Bronchial epithelial cell (primary cell): ENCODE results near the gene SLC25A33. TPM values are rescaled to one million over a fixed set of nuclear protein-coding genes. Genes with fewer than 3 reads are reported as not detected.
"Not testable (repeated sequence)": the region's sequence is repeated elsewhere in the genome, so short reads cannot be mapped to it uniquely, and the experiment has no call there.

Source experiments
- DNase-seq: peaks from one replicate; pipeline ENCODE4 v3.0.0-alpha.2; 2010; ENCODE audit warnings: low read depth
- FAIRE-seq: peaks from 2 replicates; lab custom pipeline; 2011; peaks lifted over from hg19 to GRCh38; lab: Jason Lieb, UNC
- H3K27me3 ChIP-seq: 2 replicates; pipeline ENCODE4 v1.5.1; 2011; ENCODE audit warnings: low read length; ENCODE audit not compliant: control insufficient read depth, insufficient read depth
- H3K36me3 ChIP-seq: 2 replicates; pipeline ENCODE4 v1.5.1; 2011; ENCODE audit warnings: low read length; ENCODE audit not compliant: control insufficient read depth, insufficient read depth
- H3K4me3 ChIP-seq: 2 replicates; pipeline ENCODE4 v1.5.1; 2011; ENCODE audit warnings: mild to moderate bottlenecking, low read depth, low read length, control low read depth
- total RNA-seq: library from RNA; depleted of rRNA; stranded (reverse); fragments of >200 nt; gene quantifications from 2 replicates; pipeline ENCODE4 v1.2.1, GENCODE V29; 2014
- TF ChIP-seq, protein P1 (sequence below): IDR thresholded peaks from 2 replicates; pipeline ENCODE4 v1.5.1; 2011; ENCODE audit warnings: mild to moderate bottlenecking, moderate library complexity, low read length, control low read depth, inconsistent platforms; ENCODE audit not compliant: insufficient read depth, severe bottlenecking

Gene SLC25A33
- total RNA-seq, 1 donor from 2014 or later: 9.5 TPM

DNA sequence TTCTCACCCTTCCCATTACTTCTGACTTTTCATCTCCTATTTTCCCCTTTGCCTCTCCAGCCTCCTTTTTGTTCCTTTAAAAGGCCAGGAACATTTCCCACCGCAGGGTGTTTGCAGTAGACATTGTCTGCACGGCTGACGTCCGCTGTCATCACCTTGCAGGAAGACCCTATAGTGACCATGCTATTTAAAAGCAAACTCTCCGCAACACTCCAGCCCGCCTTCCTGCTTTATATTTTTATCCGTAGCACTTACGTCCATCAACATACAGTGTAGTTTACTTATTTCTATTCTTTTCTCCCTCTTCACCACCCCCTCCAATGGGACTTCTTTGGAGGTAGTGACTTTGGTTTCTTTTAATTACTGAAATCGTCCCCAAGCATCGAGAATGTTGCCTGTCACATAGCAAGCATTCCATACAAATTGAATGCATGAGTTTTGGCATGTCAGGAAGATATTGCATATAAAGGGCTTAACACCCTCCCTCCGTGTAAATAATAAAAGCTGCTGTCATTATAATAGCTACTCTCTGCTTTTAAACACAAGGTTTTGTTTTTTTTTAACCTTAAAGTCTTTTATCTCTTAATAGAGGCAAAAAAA is 19.8 kb downstream of the SLC25A33 start:
- TF ChIP-seq, protein P1, sequence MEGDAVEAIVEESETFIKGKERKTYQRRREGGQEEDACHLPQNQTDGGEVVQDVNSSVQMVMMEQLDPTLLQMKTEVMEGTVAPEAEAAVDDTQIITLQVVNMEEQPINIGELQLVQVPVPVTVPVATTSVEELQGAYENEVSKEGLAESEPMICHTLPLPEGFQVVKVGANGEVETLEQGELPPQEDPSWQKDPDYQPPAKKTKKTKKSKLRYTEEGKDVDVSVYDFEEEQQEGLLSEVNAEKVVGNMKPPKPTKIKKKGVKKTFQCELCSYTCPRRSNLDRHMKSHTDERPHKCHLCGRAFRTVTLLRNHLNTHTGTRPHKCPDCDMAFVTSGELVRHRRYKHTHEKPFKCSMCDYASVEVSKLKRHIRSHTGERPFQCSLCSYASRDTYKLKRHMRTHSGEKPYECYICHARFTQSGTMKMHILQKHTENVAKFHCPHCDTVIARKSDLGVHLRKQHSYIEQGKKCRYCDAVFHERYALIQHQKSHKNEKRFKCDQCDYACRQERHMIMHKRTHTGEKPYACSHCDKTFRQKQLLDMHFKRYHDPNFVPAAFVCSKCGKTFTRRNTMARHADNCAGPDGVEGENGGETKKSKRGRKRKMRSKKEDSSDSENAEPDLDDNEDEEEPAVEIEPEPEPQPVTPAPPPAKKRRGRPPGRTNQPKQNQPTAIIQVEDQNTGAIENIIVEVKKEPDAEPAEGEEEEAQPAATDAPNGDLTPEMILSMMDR: no peak

DNA sequence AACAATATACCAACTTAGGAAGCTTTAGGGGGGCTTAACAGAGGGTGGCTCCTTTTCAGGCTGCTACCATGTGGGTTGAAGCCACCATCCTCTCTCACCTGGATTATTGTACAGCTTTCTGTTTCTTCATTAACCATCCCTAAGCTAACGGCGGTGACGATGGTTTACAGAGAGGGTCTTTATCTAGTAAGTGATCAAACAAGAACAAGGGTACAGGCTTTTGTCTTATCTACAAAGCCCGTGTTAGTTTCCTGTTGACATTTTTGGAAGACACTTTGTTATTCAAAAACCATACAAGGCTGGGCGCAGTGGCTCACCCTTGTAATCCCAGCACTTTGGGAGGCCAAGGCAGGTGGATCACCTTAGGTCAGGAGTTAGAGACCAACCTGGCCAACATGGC is 20.4 kb downstream of the SLC25A33 start:
- FAIRE-seq: no peak
- H3K4me3 ChIP-seq: no peak overlapping the region
- H3K36me3 ChIP-seq: peaks cover 1% of the 10 kb centered on the region
- H3K27me3 ChIP-seq: no peaks in the 10 kb centered on the region
- DNase-seq: no peak
- TF ChIP-seq, protein P1: no peak

More for the DNA sequence above, 19.8 kb downstream of the SLC25A33 start:
- no peak for FAIRE-seq
- DNase-seq: no peak
- Histone ChIP-seq H3K36me3 (peaks cover 1% of the 10 kb centered on the region), H3K27me3 (no peaks in the 10 kb centered on the region), H3K4me3 (no peak overlapping the region)

DNA sequence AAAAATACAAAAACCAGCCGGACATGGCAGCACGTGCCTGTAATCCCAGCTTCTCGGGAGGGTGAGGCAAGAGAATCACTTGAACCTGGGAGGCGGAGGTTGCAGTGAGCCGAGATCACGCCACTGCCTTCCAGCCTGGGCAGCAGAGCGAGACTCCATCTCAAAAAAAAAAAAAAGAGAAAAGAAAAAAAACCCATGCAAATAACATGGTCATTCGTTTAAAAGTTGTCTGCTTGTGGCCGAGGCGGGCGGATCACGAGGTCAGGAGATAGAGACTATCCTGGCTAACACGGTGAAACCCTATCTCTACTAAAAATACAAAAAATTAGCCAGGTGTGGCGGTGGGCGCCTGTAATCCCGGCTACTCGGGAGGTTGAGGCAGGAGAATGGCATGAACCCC is 20.8 kb downstream of the SLC25A33 start:
- not testable (repeated sequence) for FAIRE-seq

GRCh38 chr1:9561429-9561828 is 22.2 kb downstream of the SLC25A33 start:
- Histone ChIP-seq H3K4me3 (no peak overlapping the region), H3K27me3 (no peaks in the 10 kb centered on the region), H3K36me3 (no peaks in the 10 kb centered on the region)
- no peak for FAIRE-seq
- peak; percentile 93 for DNase-seq
- TF ChIP-seq, protein P1: no peak

More for the DNA sequence above, 20.8 kb downstream of the SLC25A33 start:
- H3K4me3 ChIP-seq, DNase-seq, H3K27me3 ChIP-seq, H3K36me3 ChIP-seq: not testable (repeated sequence)

GRCh38 chr1:9569267-9569666 is 30.0 kb downstream of the SLC25A33 start:
- no peak for DNase-seq
- H3K36me3 ChIP-seq: peaks cover 4% of the 10 kb centered on the region
- TF ChIP-seq, protein P1: no peak
- no peak overlapping the region for H3K4me3 ChIP-seq
- H3K27me3 ChIP-seq: no peaks in the 10 kb centered on the region
- no peak for FAIRE-seq

DNA sequence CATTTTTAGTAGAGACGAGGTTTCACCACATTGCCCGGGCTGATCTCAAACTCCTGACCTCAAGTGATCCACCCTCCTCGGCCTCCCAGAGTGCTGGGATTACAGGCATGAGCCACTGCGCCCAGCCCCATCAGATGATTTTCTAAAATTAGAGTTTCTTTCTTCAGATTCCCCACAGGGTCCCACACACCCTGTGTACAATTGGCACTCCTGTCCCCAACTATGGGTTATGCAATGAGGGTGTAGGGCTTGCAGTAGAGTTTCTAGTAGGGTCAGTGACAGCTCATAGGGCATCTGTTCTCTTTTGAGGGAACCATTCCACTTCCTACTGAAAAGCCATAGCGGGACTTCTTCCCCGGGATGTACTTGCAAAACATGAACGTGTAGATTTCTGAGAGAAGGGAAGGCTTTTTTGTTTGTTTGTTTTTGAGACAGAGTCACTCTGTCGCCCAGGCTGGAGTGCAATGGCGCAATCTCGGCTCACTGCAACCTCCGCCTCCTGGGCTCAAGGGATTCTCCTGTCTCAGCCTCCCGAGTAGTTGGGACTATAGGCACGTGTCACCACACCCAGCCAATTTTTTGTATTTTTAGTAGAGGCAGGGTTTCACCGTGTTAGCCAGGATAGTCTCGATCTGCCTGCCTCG is 31.7 kb downstream of the SLC25A33 start:
- H3K36me3 ChIP-seq, H3K27me3 ChIP-seq, H3K4me3 ChIP-seq, FAIRE-seq, DNase-seq: not testable (repeated sequence)

DNA sequence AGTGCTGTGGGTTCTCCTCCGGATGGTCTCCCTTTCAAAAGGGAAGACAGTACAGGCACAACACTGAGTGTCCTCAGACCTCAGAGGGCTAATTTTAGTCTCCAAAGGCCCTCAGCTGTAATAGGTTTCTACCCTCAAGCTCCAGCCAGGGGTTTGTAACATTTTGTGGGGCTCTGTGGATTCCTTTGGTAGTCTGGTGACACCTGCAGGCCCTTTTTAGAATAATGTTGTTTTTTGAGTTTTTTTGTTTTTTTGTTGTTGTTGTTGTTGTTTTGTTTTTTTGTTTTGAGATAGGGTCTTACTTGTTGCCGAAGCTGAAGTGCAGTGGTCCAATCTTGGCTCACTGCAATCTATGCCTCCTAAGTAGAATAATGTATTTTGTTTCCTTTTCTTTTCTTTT is 34.5 kb downstream of the SLC25A33 start:
- Histone ChIP-seq H3K36me3 (peaks cover 4% of the 10 kb centered on the region), H3K27me3 (no peaks in the 10 kb centered on the region), H3K4me3 (no peak overlapping the region)
- TF ChIP-seq, protein P1: peak; percentile 15
- no peak for DNase-seq
- no peak for FAIRE-seq
